Astrocyte (in vitro differentiated cells and primary cell): Measurements from ENCODE around the gene NFAT5.

Experiments used
- CTCF ChIP-seq: IDR thresholded peaks from 2 replicates; pipeline ENCODE4 v1.5.1; 2011; ENCODE audit warnings: low read depth, mild to moderate bottlenecking, inconsistent platforms, low read length, moderate library complexity; ENCODE audit not compliant: insufficient read depth
- EZH2 ChIP-seq: IDR thresholded peaks from 2 replicates; pipeline ENCODE4 v1.6.1; 2012; ENCODE audit warnings: mild to moderate bottlenecking, low read length, inconsistent platforms; ENCODE audit not compliant: insufficient read depth

GRCh38 chr16:69598045-69598444 lies 32.3 kb downstream of the NFAT5 start:
- TF ChIP-seq CTCF: no peak
- no peak for TF ChIP-seq EZH2
